Hepatocyte (in vitro differentiated cells): Measurements from ENCODE around the gene ITIH1. TPM values are rescaled to one million over a fixed set of nuclear protein-coding genes. Genes with fewer than 3 reads are reported as not detected.

Source experiments
- DNase-seq: peaks from one replicate; pipeline ENCODE4 v3.0.0-alpha.2; 2016; ENCODE audit warnings: low spot score
- H2AFZ ChIP-seq: fragments of 200-600 bp; sonication (generic); 2 replicates; pipeline ENCODE4 v1.6.0; 2016; ENCODE audit warnings: antibody characterized with exemption, mild to moderate bottlenecking
- H3K27ac ChIP-seq: fragments of 200-600 bp; sonication (generic); 2 replicates; pipeline ENCODE4 v1.5.1; 2016; ENCODE audit warnings: mild to moderate bottlenecking
- H3K27me3 ChIP-seq: fragments of 200-600 bp; sonication (generic); 2 replicates; pipeline ENCODE4 v1.6.1; 2016
- H3K36me3 ChIP-seq: fragments of 200-600 bp; sonication (generic); replicated peaks from 2 replicates; pipeline ENCODE4 v1.5.1; 2016; ENCODE audit warnings: low read depth; ENCODE audit not compliant: insufficient read depth
- H3K4me1 ChIP-seq: fragments of 200-600 bp; sonication (generic); 2 replicates; pipeline ENCODE4 v1.5.1; 2016; ENCODE audit warnings: mild to moderate bottlenecking, moderate library complexity; ENCODE audit not compliant: insufficient read depth
- H3K4me2 ChIP-seq: fragments of 200-600 bp; sonication (generic); 2 replicates; pipeline ENCODE4 v1.6.0; 2016
- H3K4me3 ChIP-seq: fragments of 200-600 bp; sonication (generic); 2 replicates; pipeline ENCODE4 v1.5.1; 2016; ENCODE audit warnings: mild to moderate bottlenecking
- H3K79me2 ChIP-seq: fragments of 200-600 bp; sonication (generic); 2 replicates; pipeline ENCODE4 v1.6.0; 2017; ENCODE audit warnings: mild to moderate bottlenecking
- H3K9me2 ChIP-seq: fragments of 200-600 bp; sonication (generic); replicated peaks from 2 replicates; pipeline ENCODE4 v1.6.0; 2017; ENCODE audit warnings: mild to moderate bottlenecking; ENCODE audit not compliant: insufficient read depth
- H3K9me3 ChIP-seq: fragments of 200-600 bp; sonication (generic); 2 replicates; pipeline ENCODE4 v1.5.1; 2016; ENCODE audit warnings: low read depth, mild to moderate bottlenecking
- H4K20me1 ChIP-seq: fragments of 200-600 bp; sonication (generic); 2 replicates; pipeline ENCODE4 v1.6.0; 2016; ENCODE audit warnings: mild to moderate bottlenecking; ENCODE audit not compliant: insufficient read depth, poor library complexity, severe bottlenecking
- EZH2 ChIP-seq: fragments of 200-600 bp; sonication (generic); IDR thresholded peaks from 2 replicates; pipeline ENCODE4 v1.6.1; 2016; ENCODE audit warnings: antibody characterized with exemption, mild to moderate bottlenecking, borderline replicate concordance
- EZH2phosphoT487 ChIP-seq: fragments of 200-600 bp; sonication (generic); IDR thresholded peaks from one replicate; pipeline ENCODE4 v1.6.1; 2018; ENCODE audit warnings: antibody characterized with exemption, mild to moderate bottlenecking, low read depth, moderate library complexity; ENCODE audit not compliant: unreplicated experiment, severe bottlenecking
- WGBS: methylation state at CpG from one replicate; pipeline ENCODE4 v1.1.6; 2016; ENCODE audit warnings: low lambda C conversion rate; ENCODE audit errors: missing lambda C conversion rate; 5-methylcytosine and 5-hydroxymethylcytosine counted together
- polyA plus RNA-seq: library from polyadenylated mRNA; unstranded; fragments of >200 nt; fragmentation: Nextera tagmentation; extraction: Ambion mirVana; gene quantifications from 2 replicates; pipeline ENCODE4 v1.2.1, GENCODE V29; 2016
- total RNA-seq: library from RNA; depleted of rRNA; stranded (reverse); fragments of >200 nt; gene quantifications from 2 replicates; pipeline ENCODE4 v1.2.3, GENCODE V29; 2014
- TF ChIP-seq, protein P1 (sequence below): fragments of 200-600 bp; sonication (generic); IDR thresholded peaks from 2 replicates; pipeline ENCODE4 v1.5.1; 2016; ENCODE audit warnings: antibody characterized with exemption, mild to moderate bottlenecking; ENCODE audit not compliant: poor library complexity

Gene ITIH1
- total and polyA plus RNA-seq, 2 experiments from 2014 or later, result 154 to 250 TPM

GRCh38 chr3:52733256-52733891 is 44.0 kb upstream of the ITIH1 start:
- no peak overlapping the region for H3K27ac ChIP-seq
- no peak overlapping the region for H3K4me2 ChIP-seq
- H4K20me1 ChIP-seq, result no peaks in the 10 kb centered on the region
- 97% methylated on average over 10 of the region's 10 CpGs for WGBS
- no peak for TF ChIP-seq EZH2phosphoT487
- no peak for TF ChIP-seq EZH2
- TF ChIP-seq, protein P1, sequence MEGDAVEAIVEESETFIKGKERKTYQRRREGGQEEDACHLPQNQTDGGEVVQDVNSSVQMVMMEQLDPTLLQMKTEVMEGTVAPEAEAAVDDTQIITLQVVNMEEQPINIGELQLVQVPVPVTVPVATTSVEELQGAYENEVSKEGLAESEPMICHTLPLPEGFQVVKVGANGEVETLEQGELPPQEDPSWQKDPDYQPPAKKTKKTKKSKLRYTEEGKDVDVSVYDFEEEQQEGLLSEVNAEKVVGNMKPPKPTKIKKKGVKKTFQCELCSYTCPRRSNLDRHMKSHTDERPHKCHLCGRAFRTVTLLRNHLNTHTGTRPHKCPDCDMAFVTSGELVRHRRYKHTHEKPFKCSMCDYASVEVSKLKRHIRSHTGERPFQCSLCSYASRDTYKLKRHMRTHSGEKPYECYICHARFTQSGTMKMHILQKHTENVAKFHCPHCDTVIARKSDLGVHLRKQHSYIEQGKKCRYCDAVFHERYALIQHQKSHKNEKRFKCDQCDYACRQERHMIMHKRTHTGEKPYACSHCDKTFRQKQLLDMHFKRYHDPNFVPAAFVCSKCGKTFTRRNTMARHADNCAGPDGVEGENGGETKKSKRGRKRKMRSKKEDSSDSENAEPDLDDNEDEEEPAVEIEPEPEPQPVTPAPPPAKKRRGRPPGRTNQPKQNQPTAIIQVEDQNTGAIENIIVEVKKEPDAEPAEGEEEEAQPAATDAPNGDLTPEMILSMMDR, result no peak
- H2AFZ ChIP-seq, result no peak overlapping the region
- H3K4me1 ChIP-seq, result no peaks in the 10 kb centered on the region
- no peaks in the 10 kb centered on the region for H3K9me3 ChIP-seq
- H3K4me3 ChIP-seq, result no peak overlapping the region
- no peaks in the 10 kb centered on the region for H3K9me2 ChIP-seq
- no peak for DNase-seq
- H3K36me3 ChIP-seq, result no peaks in the 10 kb centered on the region
- H3K79me2 ChIP-seq, result no peaks in the 10 kb centered on the region
- H3K27me3 ChIP-seq, result no peaks in the 10 kb centered on the region

DNA sequence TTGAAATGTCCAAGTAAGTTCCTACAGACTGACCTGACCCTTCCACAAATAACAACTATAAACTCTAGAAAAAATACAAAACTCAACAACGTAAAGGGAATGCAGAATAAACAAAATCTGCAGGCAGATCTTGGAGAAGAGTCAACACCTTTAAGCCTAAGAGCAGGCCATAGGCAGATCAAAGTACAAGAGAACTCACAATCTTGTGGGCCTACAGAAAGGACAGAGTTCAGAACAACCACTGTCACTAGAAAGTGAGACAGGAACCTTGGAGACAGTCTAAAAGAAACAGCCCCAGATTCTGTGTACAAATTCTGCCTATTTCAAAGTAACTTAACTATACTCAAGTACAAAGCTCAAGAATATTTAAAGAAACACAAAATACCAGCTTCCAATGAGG is 37.7 kb upstream of the ITIH1 start:
- Histone ChIP-seq H4K20me1 (no peaks in the 10 kb centered on the region), H3K79me2 (no peaks in the 10 kb centered on the region), H3K36me3 (no peaks in the 10 kb centered on the region), H2AFZ (no peak overlapping the region), H3K9me2 (no peaks in the 10 kb centered on the region), H3K9me3 (no peaks in the 10 kb centered on the region), H3K4me3 (no peak overlapping the region), H3K4me1 (peaks cover 4% of the 10 kb centered on the region), H3K27ac (peak overlapping the region; percentile 38), H3K27me3 (no peaks in the 10 kb centered on the region), H3K4me2 (peak overlapping the region; percentile 31)
- WGBS, result 74% methylated on average over 1 of the region's 1 CpG
- DNase-seq, result peak; percentile 32
- TF ChIP-seq, protein P1, result no peak
- TF ChIP-seq EZH2 (no peak), EZH2phosphoT487 (no peak)

GRCh38 chr3:52742418-52743041 is 34.9 kb upstream of the ITIH1 start:
- H3K27me3 ChIP-seq, result no peaks in the 10 kb centered on the region
- no peaks in the 10 kb centered on the region for H3K9me2 ChIP-seq
- 89% methylated on average over 3 of the region's 3 CpGs for WGBS
- TF ChIP-seq EZH2, result no peak
- TF ChIP-seq, protein P1, result peak; percentile 66
- TF ChIP-seq EZH2phosphoT487, result no peak
- peak; percentile 36 for DNase-seq
- no peaks in the 10 kb centered on the region for H4K20me1 ChIP-seq
- no peaks in the 10 kb centered on the region for H3K36me3 ChIP-seq
- no peak overlapping the region for H2AFZ ChIP-seq
- H3K4me2 ChIP-seq, result no peak overlapping the region
- no peaks in the 10 kb centered on the region for H3K9me3 ChIP-seq
- peaks cover 4% of the 10 kb centered on the region for H3K4me1 ChIP-seq
- no peak overlapping the region for H3K4me3 ChIP-seq
- H3K79me2 ChIP-seq, result no peaks in the 10 kb centered on the region
- H3K27ac ChIP-seq, result no peak overlapping the region
